H9 (cell line): ENCODE data around the gene CLDN12. TPM values are rescaled to one million over a fixed set of nuclear protein-coding genes. Genes with fewer than 3 reads are reported as not detected.

Source experiments
- DNase-seq: peaks from one replicate; pipeline ENCODE4 v3.0.0-alpha.2; 2017
- H2AFZ ChIP-seq: one replicate; pipeline ENCODE4 v1.6.1; 2013; ENCODE audit warnings: mild to moderate bottlenecking, low read length, control low read depth, moderate library complexity
- H2AK5ac ChIP-seq: 2 replicates; pipeline ENCODE4 v1.6.1; 2013; ENCODE audit warnings: low read length, control low read depth, mixed read lengths; ENCODE audit not compliant: insufficient read length
- H2BK120ac ChIP-seq: one replicate; pipeline ENCODE4 v1.6.1; 2013; ENCODE audit warnings: low read depth, mild to moderate bottlenecking, low read length, control low read depth, inconsistent platforms; ENCODE audit not compliant: poor library complexity, severe bottlenecking
- H2BK12ac ChIP-seq: 2 replicates; pipeline ENCODE4 v1.6.1; 2013; ENCODE audit warnings: low read length, control low read depth, mixed read lengths, low read depth; ENCODE audit not compliant: insufficient read length
- H2BK15ac ChIP-seq: 2 replicates; pipeline ENCODE4 v1.6.1; 2013; ENCODE audit warnings: low read depth, low read length, control low read depth
- H2BK20ac ChIP-seq: one replicate; pipeline ENCODE4 v1.6.1; 2013; ENCODE audit warnings: low read depth, mild to moderate bottlenecking, low read length, control low read depth, inconsistent platforms; ENCODE audit not compliant: poor library complexity, severe bottlenecking
- H2BK5ac ChIP-seq: 2 replicates; pipeline ENCODE4 v1.6.1; 2013; ENCODE audit warnings: low read length, control low read depth, mixed read lengths; ENCODE audit not compliant: insufficient read length
- H3K14ac ChIP-seq: 2 replicates; pipeline ENCODE4 v1.6.1; 2013; ENCODE audit warnings: low read length, control low read depth; ENCODE audit not compliant: insufficient read depth
- H3K18ac ChIP-seq: 2 replicates; pipeline ENCODE4 v1.6.1; 2013; ENCODE audit warnings: low read depth, mild to moderate bottlenecking, mixed read lengths, low read length, control low read depth; ENCODE audit not compliant: insufficient read length
- H3K23ac ChIP-seq: 2 replicates; pipeline ENCODE4 v1.6.1; 2013; ENCODE audit warnings: low read length, control low read depth, mixed read lengths, low read depth; ENCODE audit not compliant: insufficient read length
- H3K23me2 ChIP-seq: 2 replicates; pipeline ENCODE4 v1.6.1; 2013; ENCODE audit warnings: low read depth, mild to moderate bottlenecking, mixed read lengths, low read length, control low read depth; ENCODE audit not compliant: insufficient read length, poor library complexity, severe bottlenecking
- H3K27ac ChIP-seq: 2 replicates; pipeline ENCODE4 v1.5.1; 2013; ENCODE audit warnings: low read length, control low read depth, mixed read lengths, low read depth; ENCODE audit not compliant: insufficient read length
- H3K27me3 ChIP-seq: 2 replicates; pipeline ENCODE4 v1.6.1; 2013; ENCODE audit warnings: low read length, control low read depth, inconsistent platforms; ENCODE audit not compliant: insufficient read depth
- H3K4ac ChIP-seq: 2 replicates; pipeline ENCODE4 v1.6.1; 2013; ENCODE audit warnings: low read depth, mild to moderate bottlenecking, control low read depth, inconsistent platforms, low read length, moderate library complexity
- H3K4me1 ChIP-seq: 2 replicates; pipeline ENCODE4 v1.6.1; 2013; ENCODE audit warnings: low read length, control low read depth, inconsistent platforms; ENCODE audit not compliant: insufficient read depth
- H3K4me2 ChIP-seq: 2 replicates; pipeline ENCODE4 v1.6.1; 2013; ENCODE audit warnings: low read length, control low read depth, mixed read lengths; ENCODE audit not compliant: insufficient read length, insufficient read depth
- H3K56ac ChIP-seq: 2 replicates; pipeline ENCODE4 v1.6.1; 2013; ENCODE audit warnings: low read depth, mild to moderate bottlenecking, mixed read lengths, low read length, control low read depth; ENCODE audit not compliant: insufficient read length
- H3K79me1 ChIP-seq: 2 replicates; pipeline ENCODE4 v1.6.1; 2013; ENCODE audit warnings: low read depth, mild to moderate bottlenecking, moderate library complexity, low read length, control low read depth, inconsistent platforms; ENCODE audit not compliant: insufficient read depth, poor library complexity, severe bottlenecking
- H3K79me2 ChIP-seq: 2 replicates; pipeline ENCODE4 v1.6.1; 2013; ENCODE audit warnings: low read length, control low read depth, inconsistent platforms; ENCODE audit not compliant: insufficient read depth
- H3K9ac ChIP-seq: 2 replicates; pipeline ENCODE4 v1.6.1; 2013; ENCODE audit warnings: low read length, control low read depth, mixed read lengths; ENCODE audit not compliant: insufficient read length; ENCODE audit errors: extremely low read depth
- H3K9me3 ChIP-seq: one replicate; pipeline ENCODE4 v1.6.1; 2013; ENCODE audit warnings: low read depth, low read length, inconsistent platforms; ENCODE audit not compliant: control insufficient read depth
- H3T11ph ChIP-seq: one replicate; pipeline ENCODE4 v1.6.1; 2013; ENCODE audit warnings: mild to moderate bottlenecking, low read length, control low read depth, inconsistent platforms
- H4K20me1 ChIP-seq: one replicate; pipeline ENCODE4 v1.6.1; 2013; ENCODE audit not compliant: control insufficient read depth, insufficient read length, insufficient read depth
- H4K5ac ChIP-seq: 2 replicates; pipeline ENCODE4 v1.6.1; 2013; ENCODE audit warnings: low read depth, mild to moderate bottlenecking, mixed read lengths, low read length, control low read depth; ENCODE audit not compliant: insufficient read length
- H4K8ac ChIP-seq: replicated peaks from 2 replicates; pipeline ENCODE4 v1.6.1; 2013; ENCODE audit warnings: low read length, control low read depth, mixed read lengths, low read depth; ENCODE audit not compliant: insufficient read length
- H4K91ac ChIP-seq: 2 replicates; pipeline ENCODE4 v1.6.1; 2013; ENCODE audit warnings: low read depth, mild to moderate bottlenecking, moderate library complexity, mixed read lengths, low read length, control low read depth; ENCODE audit not compliant: insufficient read length
- H3K27ac Mint-ChIP-seq, 3 experiments: 2 replicates in 2 of 3; 3 replicates in 1 of 3; pipeline ENCODE4 v1.8.0; 2020 to 2021; ENCODE audit warnings: mixed read lengths in 3 of 3, mild to moderate bottlenecking in 1 of 3, moderate library complexity in 1 of 3
- H3K27me3 Mint-ChIP-seq: 2 replicates; pipeline ENCODE4 v1.8.0; 2021; ENCODE audit warnings: low read depth, mild to moderate bottlenecking, moderate library complexity, mixed read lengths
- H3K36me3 Mint-ChIP-seq, 3 experiments: 2 replicates in 2 of 3; 3 replicates in 1 of 3; pipeline ENCODE4 v1.8.0; 2020 to 2021; ENCODE audit warnings: low read depth in 3 of 3, mixed read lengths in 3 of 3; ENCODE audit not compliant: insufficient read depth in 1 of 3
- H3K4me1 Mint-ChIP-seq, 2 experiments: 2 replicates each; pipeline ENCODE4 v1.8.0; 2020; ENCODE audit warnings: mixed read lengths in 2 of 2
- H3K4me3 Mint-ChIP-seq, 2 experiments: 2 replicates in 1 of 2; 3 replicates in 1 of 2; pipeline ENCODE4 v1.8.0; 2020 to 2021; ENCODE audit warnings: mild to moderate bottlenecking in 2 of 2, mixed read lengths in 2 of 2, moderate library complexity in 1 of 2
- H3K9me3 Mint-ChIP-seq, 2 experiments: 2 replicates in 1 of 2; 3 replicates in 1 of 2; pipeline ENCODE4 v1.8.0; 2020; ENCODE audit warnings: mild to moderate bottlenecking in 2 of 2, mixed read lengths in 2 of 2, moderate library complexity in 1 of 2
- WGBS: extraction: QIAGEN DNeasy Blood & Tissue Kit; methylation state at CpG from one replicate; pipeline ENCODE4 v1.1.7; 2013; ENCODE audit warnings: missing lambda C conversion rate, low lambda C conversion rate, mixed read lengths; ENCODE audit not compliant: insufficient read length; ENCODE audit errors: extremely low coverage; 5-methylcytosine and 5-hydroxymethylcytosine counted together
- total RNA-seq: library from RNA; stranded (reverse); gene quantifications from 2 replicates; pipeline ENCODE4 v1.2.1, GENCODE V29; 2021
- TF ChIP-seq, protein P1 (sequence below): fragments of 200-600 bp; sonication (generic); conservative IDR thresholded peaks from 3 replicates; pipeline ENCODE4 v1.8.0; 2021; ENCODE audit warnings: antibody characterized with exemption, mild to moderate bottlenecking

Gene CLDN12
- total RNA-seq, 1 experiment from 2014 or later: 40.1 TPM

DNA sequence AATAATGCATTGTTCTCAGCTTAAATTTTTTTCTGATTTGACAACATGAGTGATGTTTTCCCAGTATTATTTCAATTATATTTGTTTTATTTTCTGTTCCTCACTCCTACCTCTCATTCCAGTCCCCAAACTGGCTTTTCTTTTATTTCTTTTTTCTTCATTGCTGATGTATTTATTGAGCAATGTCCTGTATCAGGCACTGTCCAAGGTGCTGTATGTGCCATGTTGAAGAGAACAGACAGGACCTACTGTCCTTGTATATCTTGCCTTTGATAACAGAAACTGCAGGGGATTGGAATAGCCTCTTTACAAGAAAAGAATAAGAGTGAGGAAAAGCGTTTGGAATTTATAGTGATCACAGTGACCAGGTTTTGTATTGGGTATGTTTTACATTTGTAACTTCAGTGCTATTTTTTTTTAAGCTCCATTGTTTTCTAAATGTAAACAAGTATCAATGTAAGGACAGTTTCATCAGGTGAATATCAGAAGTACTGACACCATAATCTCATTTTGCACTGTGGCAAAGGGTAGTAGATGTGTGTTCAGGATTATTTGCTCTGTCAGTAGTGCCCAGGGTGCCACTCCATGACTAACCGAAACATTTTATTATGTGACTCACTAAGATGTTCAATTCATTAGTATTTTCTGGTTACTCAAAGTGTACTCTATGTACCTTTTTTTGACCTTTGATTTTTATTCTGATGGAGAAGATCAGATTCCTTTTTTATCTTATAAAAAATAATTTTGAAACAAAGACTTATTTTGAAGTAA is 15.6 kb upstream of the CLDN12 start:
- Histone ChIP-seq H3K4ac (no peak overlapping the region), H3K79me2 (no peaks in the 10 kb centered on the region), H3K9ac (no peak overlapping the region), H4K20me1 (no peaks in the 10 kb centered on the region), H3K27ac (no peak overlapping the region), H3K56ac (no peak overlapping the region), H3K27me3 (no peaks in the 10 kb centered on the region), H3K23me2 (no peaks in the 10 kb centered on the region), H3K9me3 (no peaks in the 10 kb centered on the region), H3K23ac (no peak overlapping the region), H3K14ac (no peak overlapping the region), H3K79me1 (no peaks in the 10 kb centered on the region), H2BK5ac (no peak overlapping the region), H3K4me2 (no peak overlapping the region), H3K18ac (no peak overlapping the region), H2BK15ac (no peak overlapping the region), H2BK20ac (no peak overlapping the region), H2AK5ac (no peak overlapping the region), H2AFZ (no peak overlapping the region), H3K4me1 (no peaks in the 10 kb centered on the region), H4K5ac (no peak overlapping the region), H3T11ph (no peak overlapping the region), H2BK120ac (no peak overlapping the region), H4K8ac (no peak overlapping the region), H4K91ac (no peak overlapping the region), H2BK12ac (no peak overlapping the region)
- no peaks in the 10 kb centered on the region for H3K4me1 Mint-ChIP-seq
- peaks cover 2 to 3% of the 10 kb centered on the region in 2 experiments; a peak in 3 of 5 replicates for H3K9me3 Mint-ChIP-seq
- DNase-seq: no peak
- H3K27ac Mint-ChIP-seq: no peak overlapping the region
- no peaks in the 10 kb centered on the region for H3K27me3 Mint-ChIP-seq
- H3K36me3 Mint-ChIP-seq: peaks cover 2 to 22% (median 13%) of the 10 kb centered on the region in 3 experiments
- no peak overlapping the region for H3K4me3 Mint-ChIP-seq
- TF ChIP-seq, protein P1, sequence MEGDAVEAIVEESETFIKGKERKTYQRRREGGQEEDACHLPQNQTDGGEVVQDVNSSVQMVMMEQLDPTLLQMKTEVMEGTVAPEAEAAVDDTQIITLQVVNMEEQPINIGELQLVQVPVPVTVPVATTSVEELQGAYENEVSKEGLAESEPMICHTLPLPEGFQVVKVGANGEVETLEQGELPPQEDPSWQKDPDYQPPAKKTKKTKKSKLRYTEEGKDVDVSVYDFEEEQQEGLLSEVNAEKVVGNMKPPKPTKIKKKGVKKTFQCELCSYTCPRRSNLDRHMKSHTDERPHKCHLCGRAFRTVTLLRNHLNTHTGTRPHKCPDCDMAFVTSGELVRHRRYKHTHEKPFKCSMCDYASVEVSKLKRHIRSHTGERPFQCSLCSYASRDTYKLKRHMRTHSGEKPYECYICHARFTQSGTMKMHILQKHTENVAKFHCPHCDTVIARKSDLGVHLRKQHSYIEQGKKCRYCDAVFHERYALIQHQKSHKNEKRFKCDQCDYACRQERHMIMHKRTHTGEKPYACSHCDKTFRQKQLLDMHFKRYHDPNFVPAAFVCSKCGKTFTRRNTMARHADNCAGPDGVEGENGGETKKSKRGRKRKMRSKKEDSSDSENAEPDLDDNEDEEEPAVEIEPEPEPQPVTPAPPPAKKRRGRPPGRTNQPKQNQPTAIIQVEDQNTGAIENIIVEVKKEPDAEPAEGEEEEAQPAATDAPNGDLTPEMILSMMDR: no peak
- WGBS: no CpG with 5 or more reads among the region's 2 CpGs
